ENCODE measurements around the gene KCNQ4.

The KCNQ4 gene

DNA sequence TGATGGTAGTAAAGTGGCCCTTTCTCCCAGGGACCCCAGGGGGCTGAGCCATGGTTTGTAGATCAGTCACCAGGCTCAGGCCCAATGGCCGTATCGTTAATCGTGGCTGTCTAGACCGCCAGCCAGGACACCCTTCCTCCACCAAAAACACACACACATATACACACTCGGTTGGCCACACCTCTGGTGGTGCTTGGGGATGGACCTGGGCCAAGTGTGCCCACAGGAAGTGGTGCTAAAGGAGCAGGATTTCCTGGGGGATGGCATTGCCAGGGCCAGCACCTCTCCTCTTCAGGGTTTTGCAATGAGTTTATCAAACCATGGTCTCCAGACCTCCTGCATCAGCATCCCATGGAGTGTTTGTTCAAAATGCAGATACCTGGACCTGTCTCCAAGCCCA is 42.4 kb downstream of the KCNQ4 start:
- TF ChIP-seq CTCF (conservative IDR thresholded peaks at IDR 0.05; ENCODE audit: low read depth), result no peak
- POLR2A ChIA-PET (ENCODE audit: low non-redundant PET), result no interaction called here
- CTCF ChIA-PET, result no interaction called here
- DNase-seq (ENCODE audit: low spot score), result no peak
- H3K27ac ChIP-seq, result no peak overlapping the region

GRCh38 chr1:40829631-40830245 is 46.2 kb downstream of the KCNQ4 start:
- TF ChIP-seq CTCF (conservative IDR thresholded peaks at IDR 0.05; ENCODE audit: low read depth), result no peak

DNA sequence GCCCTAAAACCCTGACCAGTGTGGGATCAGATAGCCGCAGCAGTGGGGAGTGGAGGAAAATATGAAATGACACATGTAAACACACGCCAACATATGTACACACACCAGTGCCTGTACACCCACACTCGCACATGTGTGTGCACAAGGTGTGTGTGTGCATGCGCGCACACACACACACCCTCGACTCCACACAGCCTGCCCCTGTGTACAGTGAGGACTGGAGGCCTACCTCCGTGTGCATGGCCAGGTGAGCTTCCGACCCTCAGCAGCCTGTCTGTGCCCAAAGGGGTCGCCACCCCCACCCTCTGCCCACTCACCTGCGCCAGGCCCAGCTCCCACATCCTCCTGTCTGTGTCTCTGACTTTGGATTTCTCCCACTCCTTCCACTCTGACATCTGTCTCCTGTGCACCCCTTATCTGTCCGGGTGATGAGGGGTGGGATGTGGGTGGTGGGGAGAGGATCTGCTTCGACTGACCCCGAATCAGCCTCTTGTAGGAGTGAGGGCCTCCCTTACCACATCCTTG is 46.9 kb downstream of the KCNQ4 start:
- no peak for TF ChIP-seq CTCF (conservative IDR thresholded peaks at IDR 0.05; ENCODE audit: low read depth)
- ChIA-PET POLR2A (ENCODE audit: low non-redundant PET) (no interaction called here), CTCF (interaction anchor here (0.6 kb wide), 1 partner anchor 56 kb away, joined by 3 read pairs; no protein-coding TSS in a partner anchor)
- DNase-seq (ENCODE audit: low spot score), result no peak
- no peak overlapping the region for H3K27ac ChIP-seq

More at GRCh38 chr1:40829631-40830245, 46.2 kb downstream of the KCNQ4 start:
- ChIA-PET CTCF (no interaction called here), POLR2A (ENCODE audit: low non-redundant PET) (no interaction called here)
- no peak for DNase-seq (ENCODE audit: low spot score)
- no peak overlapping the region for H3K27ac ChIP-seq

DNA sequence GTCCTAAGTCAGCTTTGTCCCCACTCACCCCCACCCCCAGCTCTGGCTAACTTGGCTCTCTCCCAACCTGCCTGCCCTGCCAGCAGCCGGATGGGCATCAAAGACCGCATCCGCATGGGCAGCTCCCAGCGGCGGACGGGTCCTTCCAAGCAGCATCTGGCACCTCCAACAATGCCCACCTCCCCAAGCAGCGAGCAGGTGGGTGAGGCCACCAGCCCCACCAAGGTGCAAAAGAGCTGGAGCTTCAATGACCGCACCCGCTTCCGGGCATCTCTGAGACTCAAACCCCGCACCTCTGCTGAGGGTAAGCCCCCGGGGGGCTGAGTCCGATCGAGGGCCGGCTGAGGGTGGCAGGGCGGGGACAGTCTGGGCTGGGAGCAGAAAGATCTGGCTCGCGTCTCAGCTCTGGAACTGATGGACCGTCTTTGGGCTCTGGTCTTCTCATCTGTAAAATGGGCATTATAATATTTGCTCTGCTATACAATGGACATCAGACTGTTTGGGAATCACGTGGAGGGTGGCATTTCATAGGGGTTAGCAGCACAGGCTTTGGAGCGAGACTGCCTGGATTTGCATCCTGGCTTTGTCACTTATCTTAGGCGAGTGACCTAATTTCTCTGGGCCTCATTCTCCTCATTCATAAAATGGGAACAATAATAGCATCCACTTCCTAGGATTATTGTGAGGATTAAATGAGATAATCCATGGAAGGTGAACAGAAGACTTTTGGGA is 47.6 kb downstream of the KCNQ4 start:
- DNase-seq (ENCODE audit: low spot score), result no peak
- H3K27ac ChIP-seq, result no peak overlapping the region
- ChIA-PET CTCF (interaction anchor here (0.6 kb wide), 1 partner anchor 56 kb away, joined by 3 read pairs; no protein-coding TSS in a partner anchor), POLR2A (ENCODE audit: low non-redundant PET) (no interaction called here)
- TF ChIP-seq CTCF (conservative IDR thresholded peaks at IDR 0.05; ENCODE audit: low read depth), result no peak

- no peak for TF ChIP-seq CTCF (conservative IDR thresholded peaks at IDR 0.05; ENCODE audit: low read depth)
- H3K27ac ChIP-seq, result no peak overlapping the region
- DNase-seq (ENCODE audit: low spot score), result no peak
- POLR2A ChIA-PET (ENCODE audit: low non-redundant PET), result no interaction called here
- CTCF ChIA-PET, result no interaction called here
Measured at GRCh38 chr1:40833979-40834378, 50.4 kb downstream of the KCNQ4 start.

GRCh38 chr1:40834968-40835545 is 51.5 kb downstream of the KCNQ4 start:
- TF ChIP-seq CTCF (conservative IDR thresholded peaks at IDR 0.05; ENCODE audit: low read depth), result no peak
- ChIA-PET CTCF (interaction anchor here (0.7 kb wide), 1 partner anchor 10 kb away, joined by 3 read pairs; no protein-coding TSS in a partner anchor), POLR2A (ENCODE audit: low non-redundant PET) (no interaction called here)
- no peak for DNase-seq (ENCODE audit: low spot score)
- no peak overlapping the region for H3K27ac ChIP-seq
